ENCODE data around the gene LSAMP. TPM values are rescaled to one million over a fixed set of nuclear protein-coding genes. Genes with fewer than 3 reads are reported as not detected.

LSAMP gene
- total and polyA plus RNA-seq, 2 donors (not counting 3 experiments of a cell fraction or from before 2014, with no cell fraction given) = not detected

DNA sequence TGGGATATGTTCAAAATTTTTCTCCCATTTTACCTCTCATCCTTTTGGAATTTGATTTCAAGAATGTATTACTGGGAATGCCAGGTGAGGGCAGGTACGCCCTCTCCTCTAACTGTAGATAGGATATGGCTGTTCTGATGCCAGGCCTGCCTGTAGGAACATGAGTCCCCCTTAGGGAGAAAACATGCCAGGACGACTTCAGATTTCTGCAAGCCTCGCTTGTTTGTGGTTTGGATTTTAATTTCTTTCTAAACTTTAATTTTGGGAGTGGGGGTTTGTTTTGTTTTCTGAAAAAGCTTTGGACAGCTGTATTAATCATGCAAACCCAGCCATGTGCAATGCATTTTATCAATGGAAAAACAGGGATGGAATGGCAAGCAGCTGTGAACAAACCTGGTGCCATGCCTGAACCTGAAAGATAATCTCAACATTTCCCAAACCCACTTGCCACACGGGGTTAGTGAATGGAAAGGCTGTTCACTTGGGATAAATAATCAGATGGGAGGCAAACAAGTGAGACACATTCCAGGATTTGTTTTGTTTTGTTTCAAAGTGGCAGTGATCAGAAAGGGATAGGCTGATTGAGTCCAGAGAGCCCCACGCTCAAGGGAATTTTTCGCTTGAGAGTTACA lies 614.4 kb downstream of the LSAMP start:
- H3K4me1 ChIP-seq (ENCODE audit: control insufficient read depth, extremely low read depth, insufficient read depth, low read length) = no peaks in the 10 kb centered on the region
- TF ChIP-seq POLR2AphosphoS5 (IDR thresholded peaks at IDR 0.05; ENCODE audit: insufficient read depth, low read depth, low read length) = no peak
- no peak for TF ChIP-seq JUN (IDR thresholded peaks at IDR 0.05; ENCODE audit: borderline replicate concordance, insufficient read depth, insufficient read length, low read depth)
- no peaks in the 10 kb centered on the region for H3K79me2 ChIP-seq (ENCODE audit: control insufficient read depth, insufficient read depth, low read length)
- intact Hi-C loops (cut with micrococcal nuclease) = no loop called here
- H3K9me1 ChIP-seq (replicated peaks; ENCODE audit: control insufficient read depth, extremely low read depth, insufficient read depth, low read length) = no peaks in the 10 kb centered on the region
- H3K27me3 ChIP-seq (ENCODE audit: control insufficient read depth in 2 of 2, insufficient read depth in 2 of 2, low read length in 2 of 2) = peaks cover 0 to 6% of the 10 kb centered on the region in 2 experiments
- dilution Hi-C loops (cut with MboI; ENCODE audit: extremely low pct_ligation_motif_present, low sequenced_read_pairs) = no loop called here
- POLR2A ChIA-PET = no interaction called here
- no peak overlapping the region for H2AFZ ChIP-seq (ENCODE audit: low read depth, low read length)
- H3K4me2 ChIP-seq (ENCODE audit: insufficient read depth, low read length) = no peak overlapping the region
- H3K9me3 ChIP-seq (replicated peaks; ENCODE audit: control insufficient read depth, insufficient read depth, low read length) = no peaks in the 10 kb centered on the region
- FAIRE-seq (no peak), DNase-seq (ENCODE audit: low read depth, low spot score) (no peak)
- no peak overlapping the region for H3K4me3 ChIP-seq (replicated peaks in 1 of 3; ENCODE audit: insufficient read depth in 1 of 3, low read depth in 1 of 3, low read length in 3 of 3)
- H4K20me1 ChIP-seq (replicated peaks; ENCODE audit: control insufficient read depth, extremely low read depth, insufficient read depth, low read length) = no peaks in the 10 kb centered on the region
- BruUV-seq (replicated peaks) = no TSS peak
- H3K9ac ChIP-seq (replicated peaks; ENCODE audit: extremely low read depth, insufficient read depth, low read length) = no peak overlapping the region
- no peak overlapping the region for H3K27ac ChIP-seq (ENCODE audit: insufficient read depth, low read depth, low read length)
- CTCF ChIA-PET = interaction anchor here (1.7 kb wide), 1 partner anchor 11 kb away, joined by 3 read pairs; no protein-coding TSS in a partner anchor
- no peaks in the 10 kb centered on the region for H3K36me3 ChIP-seq (ENCODE audit: control insufficient read depth in 2 of 2, extremely low read depth in 1 of 2, insufficient read depth in 2 of 2, low read length in 2 of 2)

DNA sequence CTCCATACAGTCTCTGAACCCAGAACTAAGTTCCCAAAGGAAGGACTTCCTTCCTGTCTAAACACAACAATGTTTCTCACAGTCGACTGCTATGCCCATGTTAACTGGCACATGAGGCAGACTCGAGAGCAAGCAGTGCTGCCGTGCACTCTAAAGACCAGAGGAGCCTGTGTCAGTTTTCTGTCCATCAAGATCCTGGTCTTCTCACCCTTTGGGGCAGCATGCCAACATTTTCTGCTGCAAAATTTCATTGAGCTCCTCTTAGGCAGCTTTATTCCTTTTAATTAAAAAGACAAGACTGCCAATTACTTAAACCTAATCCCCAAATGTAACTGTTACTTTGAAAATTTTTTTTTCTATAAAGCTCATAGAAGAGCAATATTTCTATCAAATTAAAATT lies 616.9 kb downstream of the LSAMP start:
- Histone ChIP-seq H3K4me1 (ENCODE audit: control insufficient read depth, extremely low read depth, insufficient read depth, low read length) (no peaks in the 10 kb centered on the region), H3K79me2 (ENCODE audit: control insufficient read depth, insufficient read depth, low read length) (no peaks in the 10 kb centered on the region), H3K9me3 (replicated peaks; ENCODE audit: control insufficient read depth, insufficient read depth, low read length) (no peaks in the 10 kb centered on the region), H3K36me3 (ENCODE audit: control insufficient read depth in 2 of 2, extremely low read depth in 1 of 2, insufficient read depth in 2 of 2, low read length in 2 of 2) (no peaks in the 10 kb centered on the region), H3K27ac (ENCODE audit: insufficient read depth, low read depth, low read length) (no peak overlapping the region), H4K20me1 (replicated peaks; ENCODE audit: control insufficient read depth, extremely low read depth, insufficient read depth, low read length) (no peaks in the 10 kb centered on the region), H3K9ac (replicated peaks; ENCODE audit: extremely low read depth, insufficient read depth, low read length) (no peak overlapping the region), H3K9me1 (replicated peaks; ENCODE audit: control insufficient read depth, extremely low read depth, insufficient read depth, low read length) (no peaks in the 10 kb centered on the region), H3K27me3 (ENCODE audit: control insufficient read depth in 2 of 2, insufficient read depth in 2 of 2, low read length in 2 of 2) (peaks cover 0 to 4% of the 10 kb centered on the region in 2 experiments), H3K4me2 (ENCODE audit: insufficient read depth, low read length) (no peak overlapping the region), H2AFZ (ENCODE audit: low read depth, low read length) (no peak overlapping the region), H3K4me3 (replicated peaks in 1 of 3; ENCODE audit: insufficient read depth in 1 of 3, low read depth in 1 of 3, low read length in 3 of 3) (no peak overlapping the region)
- FAIRE-seq = no peak
- TF ChIP-seq POLR2AphosphoS5 (IDR thresholded peaks at IDR 0.05; ENCODE audit: insufficient read depth, low read depth, low read length) (no peak), GATA2 (IDR thresholded peaks at IDR 0.05; ENCODE audit: insufficient read depth, insufficient read length, low read depth, low read length) (no peak), POLR2A (IDR thresholded peaks at IDR 0.05; ENCODE audit: low read depth, low read length) (no peak), FOS (IDR thresholded peaks at IDR 0.05; ENCODE audit: borderline replicate concordance, insufficient read depth, low read length) (no peak), MYC (IDR thresholded peaks at IDR 0.05; ENCODE audit: low read depth, low read length) (no peak), EZH2 (IDR thresholded peaks at IDR 0.05; ENCODE audit: borderline replicate concordance, low read depth, low read length, severe bottlenecking) (no peak), JUN (IDR thresholded peaks at IDR 0.05; ENCODE audit: borderline replicate concordance, insufficient read depth, insufficient read length, low read depth) (no peak)
- TF ChIP-seq, protein P1, sequence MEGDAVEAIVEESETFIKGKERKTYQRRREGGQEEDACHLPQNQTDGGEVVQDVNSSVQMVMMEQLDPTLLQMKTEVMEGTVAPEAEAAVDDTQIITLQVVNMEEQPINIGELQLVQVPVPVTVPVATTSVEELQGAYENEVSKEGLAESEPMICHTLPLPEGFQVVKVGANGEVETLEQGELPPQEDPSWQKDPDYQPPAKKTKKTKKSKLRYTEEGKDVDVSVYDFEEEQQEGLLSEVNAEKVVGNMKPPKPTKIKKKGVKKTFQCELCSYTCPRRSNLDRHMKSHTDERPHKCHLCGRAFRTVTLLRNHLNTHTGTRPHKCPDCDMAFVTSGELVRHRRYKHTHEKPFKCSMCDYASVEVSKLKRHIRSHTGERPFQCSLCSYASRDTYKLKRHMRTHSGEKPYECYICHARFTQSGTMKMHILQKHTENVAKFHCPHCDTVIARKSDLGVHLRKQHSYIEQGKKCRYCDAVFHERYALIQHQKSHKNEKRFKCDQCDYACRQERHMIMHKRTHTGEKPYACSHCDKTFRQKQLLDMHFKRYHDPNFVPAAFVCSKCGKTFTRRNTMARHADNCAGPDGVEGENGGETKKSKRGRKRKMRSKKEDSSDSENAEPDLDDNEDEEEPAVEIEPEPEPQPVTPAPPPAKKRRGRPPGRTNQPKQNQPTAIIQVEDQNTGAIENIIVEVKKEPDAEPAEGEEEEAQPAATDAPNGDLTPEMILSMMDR (IDR thresholded peaks at IDR 0.05; ENCODE audit: extremely low read depth in 1 of 2, insufficient read depth in 1 of 2, low read depth in 1 of 2, low read length in 2 of 2) = no peak
- TF ChIP-seq, protein P2, sequence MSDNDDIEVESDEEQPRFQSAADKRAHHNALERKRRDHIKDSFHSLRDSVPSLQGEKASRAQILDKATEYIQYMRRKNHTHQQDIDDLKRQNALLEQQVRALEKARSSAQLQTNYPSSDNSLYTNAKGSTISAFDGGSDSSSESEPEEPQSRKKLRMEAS (IDR thresholded peaks at IDR 0.05; ENCODE audit: insufficient read depth, insufficient read length) = no peak
- DNase-seq (ENCODE audit: low read depth, low spot score) = no peak
- no TSS peak for BruUV-seq (replicated peaks)
- intact Hi-C loops (cut with micrococcal nuclease) = no loop called here
- ChIA-PET CTCF (interaction anchor here (1.0 to 1.6 kb wide), 3 partner anchors 10 to 14 kb away, joined by 3 to 5 read pairs (median 4); no protein-coding TSS in a partner anchor), POLR2A (no interaction called here)
- dilution Hi-C loops (cut with MboI; ENCODE audit: extremely low pct_ligation_motif_present, low sequenced_read_pairs) = no loop called here
